ENCODE results near the gene ITPK1. TPM values are rescaled to one million over a fixed set of nuclear protein-coding genes. Genes with fewer than 3 reads are reported as not detected.

Gene ITPK1
- total RNA-seq, 4 donors from 2014 or later, result 132 to 172 (median 157) TPM

GRCh38 chr14:93073910-93074769 lies 41.6 kb downstream of the ITPK1 start:
- H3K27ac ChIP-seq, result peak overlapping the region; percentile 13 to 89 (median 66)
- peaks cover 0 to 38% (median 16%) of the 10 kb centered on the region in 4 donors for H3K4me1 ChIP-seq
- no peaks in the 10 kb centered on the region for H3K27me3 ChIP-seq
- H3K9me3 ChIP-seq, result no peaks in the 10 kb centered on the region
- no peak for TF ChIP-seq CTCF (IDR thresholded peaks at IDR 0.05)
- TF ChIP-seq POLR2A (IDR thresholded peaks at IDR 0.05), result no peak
- H3K4me3 ChIP-seq, result peak overlapping the region in 1 of 4 donors; percentile 2
- peak in 2 of 3 donors; percentile 62 to 64 for DNase-seq
- H3K36me3 ChIP-seq, result no peaks in the 10 kb centered on the region

- DNase-seq, result peak in 2 of 3 donors; percentile 37 to 75
- TF ChIP-seq CTCF (IDR thresholded peaks at IDR 0.05) (no peak), POLR2A (IDR thresholded peaks at IDR 0.05) (no peak)
These were observed 42.4 kb downstream of the ITPK1 start for GRCh38 chr14:93073358-93073707.

GRCh38 chr14:93072659-93073357 lies 42.9 kb downstream of the ITPK1 start:
- Histone ChIP-seq H3K4me3 (no peak overlapping the region), H3K27ac (peak overlapping the region; percentile 34 to 89 (median 66)), H3K9me3 (no peaks in the 10 kb centered on the region), H3K36me3 (no peaks in the 10 kb centered on the region), H3K27me3 (no peaks in the 10 kb centered on the region), H3K4me1 (peaks cover 0 to 37% (median 14%) of the 10 kb centered on the region in 4 donors)
- no peak for DNase-seq
- TF ChIP-seq CTCF (IDR thresholded peaks at IDR 0.05) (no peak), POLR2A (IDR thresholded peaks at IDR 0.05) (no peak)

More at GRCh38 chr14:93073358-93073707, 42.4 kb downstream of the ITPK1 start:
- Histone ChIP-seq H3K4me1 (peaks cover 0 to 37% (median 15%) of the 10 kb centered on the region in 4 donors), H3K27me3 (no peaks in the 10 kb centered on the region), H3K9me3 (no peaks in the 10 kb centered on the region), H3K4me3 (no peak overlapping the region), H3K36me3 (no peaks in the 10 kb centered on the region), H3K27ac (peak overlapping the region; percentile 34 to 89 (median 66))

GRCh38 chr14:93068711-93069110 lies 47.0 kb downstream of the ITPK1 start:
- no peaks in the 10 kb centered on the region for H3K27me3 ChIP-seq
- H3K4me1 ChIP-seq, result peaks cover 0 to 34% (median 15%) of the 10 kb centered on the region in 4 donors

GRCh38 chr14:93067088-93067487 lies 48.6 kb downstream of the ITPK1 start:
- H3K27ac ChIP-seq, result peak overlapping the region in 1 of 4 donors; percentile 55
- no peaks in the 10 kb centered on the region for H3K9me3 ChIP-seq
- no peaks in the 10 kb centered on the region for H3K36me3 ChIP-seq
- TF ChIP-seq CTCF (IDR thresholded peaks at IDR 0.05) (no peak), POLR2A (IDR thresholded peaks at IDR 0.05) (no peak)
- peaks cover 0 to 18% (median 8%) of the 10 kb centered on the region in 4 donors for H3K4me1 ChIP-seq
- no peak for DNase-seq
- no peak overlapping the region for H3K4me3 ChIP-seq
- H3K27me3 ChIP-seq, result no peaks in the 10 kb centered on the region

More at GRCh38 chr14:93068711-93069110, 47.0 kb downstream of the ITPK1 start:
- no peaks in the 10 kb centered on the region for H3K9me3 ChIP-seq
- no peaks in the 10 kb centered on the region for H3K36me3 ChIP-seq
- no peak overlapping the region for H3K4me3 ChIP-seq
- H3K27ac ChIP-seq, result no peak overlapping the region
- DNase-seq, result no peak
- no peak for TF ChIP-seq POLR2A (IDR thresholded peaks at IDR 0.05)
- TF ChIP-seq CTCF (IDR thresholded peaks at IDR 0.05), result no peak
